Suprapubic skin (tissue), 4 donors: ENCODE results near the gene COX8A. TPM values are rescaled to one million over a fixed set of nuclear protein-coding genes. Genes with fewer than 3 reads are reported as not detected.

Experiments used
- DNase-seq, 2 donors: peaks; one replicate each; pipeline ENCODE4 v3.0.0-alpha.2; 2019; ENCODE audit warnings: low spot score in 2 of 2
- H3K27ac ChIP-seq: fragments of 200-600 bp; sonication (generic); one replicate; pipeline ENCODE4 v1.5.1; 2019
- H3K27me3 ChIP-seq: fragments of 200-600 bp; sonication (generic); one replicate; pipeline ENCODE4 v1.5.1; 2019
- H3K36me3 ChIP-seq: fragments of 200-600 bp; sonication (generic); one replicate; pipeline ENCODE4 v1.5.1; 2019
- H3K4me1 ChIP-seq: fragments of 200-600 bp; sonication (generic); one replicate; pipeline ENCODE4 v1.5.1; 2019
- H3K4me3 ChIP-seq: fragments of 200-600 bp; sonication (generic); one replicate; pipeline ENCODE4 v1.5.1; 2019; ENCODE audit warnings: mild to moderate bottlenecking
- H3K9me3 ChIP-seq: fragments of 200-600 bp; sonication (generic); one replicate; pipeline ENCODE4 v1.5.1; 2019
- CTCF ChIP-seq, 2 donors: fragments of 200-600 bp in 1 of 2; fragments of 450-650 bp in 1 of 2; sonication (generic) in 1 of 2; IDR thresholded peaks; one replicate each; pipeline ENCODE4 v1.5.1; 2016 to 2019; ENCODE audit warnings: antibody characterized with exemption in 2 of 2, mild to moderate bottlenecking in 1 of 2, moderate library complexity in 1 of 2
- EP300 ChIP-seq: sonication (generic); formaldehyde crosslinking; IDR thresholded peaks from one replicate; pipeline ENCODE4 v1.6.1; 2017; ENCODE audit warnings: antibody characterized with exemption
- POLR2A ChIP-seq, 2 donors: fragments of 450-650 bp; IDR thresholded peaks; one replicate each; pipeline ENCODE4 v1.6.1; 2017; ENCODE audit warnings: antibody characterized with exemption in 2 of 2, mild to moderate bottlenecking in 2 of 2, moderate library complexity in 2 of 2
- POLR2AphosphoS5 ChIP-seq, 3 donors: sonication (generic); formaldehyde crosslinking; IDR thresholded peaks; one replicate each; pipeline ENCODE4 v1.6.1; 2017; ENCODE audit warnings: antibody characterized with exemption in 3 of 3
- WGBS: methylation state at CpG from one replicate; pipeline ENCODE4 v1.1.5; 2018; 5-methylcytosine and 5-hydroxymethylcytosine counted together
- total RNA-seq, 4 donors: library from RNA; depleted of rRNA; stranded (reverse); fragments of >200 nt; gene quantifications; one replicate each; pipeline ENCODE4 v1.1.0, GENCODE V29; 2016

COX8A gene
- total RNA-seq, 4 donors from 2014 or later = 352 to 718 (median 708) TPM

DNA sequence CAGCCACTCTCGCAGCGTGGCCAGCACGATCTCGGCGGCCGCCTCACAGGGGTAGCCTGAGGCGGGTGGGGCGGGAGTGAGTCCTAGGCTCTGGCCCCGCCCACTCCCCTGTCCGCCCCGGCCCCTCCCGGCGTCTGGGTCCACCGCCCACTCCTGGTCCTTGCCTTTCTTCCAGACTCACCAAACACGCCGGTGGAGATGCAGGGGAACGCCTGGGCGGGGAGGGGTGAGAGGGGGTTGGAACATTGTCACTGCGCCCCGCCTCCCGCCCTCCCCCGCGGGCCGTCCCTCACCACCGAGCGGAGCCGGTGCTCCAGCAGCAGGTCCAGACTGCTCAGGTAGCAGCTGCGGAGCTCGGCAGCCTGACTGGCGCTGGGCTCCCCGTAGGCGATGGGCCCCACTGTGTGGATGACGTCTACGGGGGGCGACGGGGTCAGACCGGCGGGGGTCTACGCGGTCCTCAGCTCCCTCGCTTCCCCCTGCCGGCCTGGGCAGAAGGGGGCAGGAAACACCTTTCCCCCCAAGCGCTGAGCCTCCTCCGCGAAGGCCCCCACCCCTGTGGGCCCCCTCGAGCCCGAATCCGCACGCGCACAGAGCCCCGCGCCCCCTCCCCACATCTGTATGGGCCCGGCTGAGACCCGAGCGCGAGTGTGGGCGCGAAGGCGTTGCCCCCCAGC is 25.1 kb downstream of the COX8A start:
- no peaks in the 10 kb centered on the region for H3K27me3 ChIP-seq
- peak; percentile 86 to 88 for DNase-seq
- H3K36me3 ChIP-seq = peaks cover 38% of the 10 kb centered on the region
- H3K27ac ChIP-seq = peak overlapping the region; percentile 25
- WGBS = 8% methylated on average over 25 of the region's 59 CpGs
- TF ChIP-seq POLR2A (IDR thresholded peaks at IDR 0.05) = no peak
- TF ChIP-seq EP300 = no peak
- TF ChIP-seq POLR2AphosphoS5 (IDR thresholded peaks at IDR 0.05) = no peak
- no peak for TF ChIP-seq CTCF (IDR thresholded peaks at IDR 0.05)
- H3K4me1 ChIP-seq = peaks cover 42% of the 10 kb centered on the region
- H3K9me3 ChIP-seq = no peaks in the 10 kb centered on the region
- peak overlapping the region; percentile 46 for H3K4me3 ChIP-seq

- Histone ChIP-seq H3K27me3 (no peaks in the 10 kb centered on the region), H3K4me3 (peak overlapping the region; percentile 46), H3K9me3 (no peaks in the 10 kb centered on the region), H3K27ac (no peak overlapping the region), H3K4me1 (peaks cover 42% of the 10 kb centered on the region), H3K36me3 (peaks cover 31% of the 10 kb centered on the region)
- 0% methylated on average over 1 of the region's 67 CpGs for WGBS
- no peak for DNase-seq
- TF ChIP-seq CTCF (IDR thresholded peaks at IDR 0.05) = peak; percentile 77 to 90
- no peak for TF ChIP-seq POLR2A (IDR thresholded peaks at IDR 0.05)
These were observed 25.8 kb downstream of the COX8A start for GRCh38 chr11:64000026-64000739.

- H3K4me3 ChIP-seq = peak overlapping the region; percentile 46
- DNase-seq = no peak
- WGBS = 28% methylated on average over 3 of the region's 60 CpGs
- H3K9me3 ChIP-seq = no peaks in the 10 kb centered on the region
- H3K27ac ChIP-seq = no peak overlapping the region
- H3K4me1 ChIP-seq = peaks cover 42% of the 10 kb centered on the region
- H3K27me3 ChIP-seq = no peaks in the 10 kb centered on the region
- TF ChIP-seq CTCF (IDR thresholded peaks at IDR 0.05) = no peak
- TF ChIP-seq POLR2A (IDR thresholded peaks at IDR 0.05) = no peak
- no peak for TF ChIP-seq POLR2AphosphoS5 (IDR thresholded peaks at IDR 0.05)
- TF ChIP-seq EP300 = no peak
- H3K36me3 ChIP-seq = peaks cover 24% of the 10 kb centered on the region
These were observed 26.5 kb downstream of the COX8A start for GRCh38 chr11:64000740-64001483.

DNA sequence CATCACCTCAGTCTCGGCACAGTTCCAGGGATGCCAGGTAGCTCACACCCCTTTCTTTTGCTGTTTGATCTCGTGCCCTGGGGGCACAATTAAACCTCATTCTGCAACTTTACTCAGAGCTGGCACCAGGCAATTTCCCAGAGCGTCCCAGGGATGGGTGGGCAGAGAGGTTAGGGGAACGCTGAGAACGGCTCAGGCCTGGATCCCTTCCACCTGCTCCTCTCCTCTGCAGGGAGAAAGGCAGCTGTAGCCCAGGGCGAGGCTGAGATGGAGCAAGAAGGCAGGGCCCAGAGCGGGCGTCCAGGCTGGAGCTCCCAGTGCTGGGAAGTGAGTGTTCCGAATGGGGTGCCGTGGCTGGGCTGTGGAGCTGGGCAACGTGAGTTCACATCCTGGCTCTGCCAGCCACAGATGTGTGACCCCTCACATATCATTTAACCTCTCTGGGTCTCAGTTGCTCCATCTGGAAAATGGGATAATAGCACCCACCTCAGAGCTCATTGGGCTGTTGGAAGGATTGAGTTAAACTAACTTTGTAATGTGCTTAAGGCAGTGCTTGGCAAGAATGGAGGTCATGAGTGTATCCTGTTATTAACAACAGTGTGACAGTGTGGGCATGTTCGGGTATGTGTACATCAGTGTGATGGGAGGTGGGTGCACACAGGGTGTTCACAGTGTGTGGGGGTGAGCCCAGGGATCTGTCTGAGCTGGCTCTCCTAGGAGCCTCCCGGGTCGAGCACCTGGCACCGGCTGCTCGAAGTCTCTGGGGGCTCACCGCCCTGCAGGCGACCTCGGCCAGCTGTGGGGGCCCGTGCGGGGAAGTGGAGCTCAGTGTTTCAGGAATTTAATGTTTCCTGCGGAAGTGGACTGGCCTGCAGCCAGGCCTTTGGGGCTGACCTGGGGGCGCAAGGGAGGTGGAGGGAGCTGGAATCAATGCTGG is 27.3 kb downstream of the COX8A start:
- Histone ChIP-seq H3K4me1 (peaks cover 43% of the 10 kb centered on the region), H3K9me3 (no peaks in the 10 kb centered on the region), H3K27ac (no peak overlapping the region), H3K27me3 (no peaks in the 10 kb centered on the region), H3K4me3 (no peak overlapping the region), H3K36me3 (peaks cover 17% of the 10 kb centered on the region)
- no peak for TF ChIP-seq EP300
- 36% methylated on average over 19 of the region's 23 CpGs for WGBS
- no peak for DNase-seq

DNA sequence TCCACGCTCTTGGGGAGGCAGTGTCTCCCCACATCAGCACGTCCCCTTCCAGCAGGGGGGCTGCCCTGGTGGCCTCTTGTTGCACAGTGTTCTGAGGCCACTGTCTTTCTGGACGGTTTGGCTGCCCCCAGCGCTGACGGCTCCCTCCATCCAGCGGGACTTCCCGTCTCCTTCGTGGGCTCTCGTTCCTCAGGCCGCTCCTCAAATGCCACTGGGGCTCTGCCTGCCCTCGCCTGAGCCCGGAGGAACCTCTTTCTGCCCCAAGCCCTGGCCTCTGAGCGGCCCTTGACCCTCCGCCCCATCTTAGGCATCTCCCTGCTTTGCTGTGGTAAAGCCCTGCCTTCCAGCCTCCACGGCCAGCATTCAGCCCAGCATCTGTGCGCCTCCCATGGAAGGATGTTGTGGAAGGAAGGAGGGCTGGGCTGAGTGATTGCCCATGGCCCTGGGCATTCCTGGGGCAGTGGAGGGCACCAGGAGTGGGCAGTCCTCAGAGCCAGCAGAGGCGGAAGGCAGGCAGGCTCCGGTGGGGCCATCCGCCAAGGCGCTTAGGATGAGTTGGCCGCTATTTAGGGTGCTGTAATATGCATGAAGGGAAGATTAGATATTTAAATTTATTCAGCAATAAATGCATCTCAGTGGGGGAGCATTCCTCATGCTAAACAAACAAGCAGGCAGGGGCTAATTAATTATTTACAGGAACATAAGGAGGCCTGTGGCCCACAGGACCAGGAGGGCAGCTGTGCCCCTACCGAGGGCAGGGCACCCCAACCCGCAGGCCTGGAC is 29.6 kb downstream of the COX8A start:
- DNase-seq = no peak
- Histone ChIP-seq H3K4me1 (peaks cover 47% of the 10 kb centered on the region), H3K4me3 (no peak overlapping the region), H3K9me3 (no peaks in the 10 kb centered on the region), H3K27ac (no peak overlapping the region), H3K36me3 (no peaks in the 10 kb centered on the region), H3K27me3 (no peaks in the 10 kb centered on the region)
- TF ChIP-seq EP300 (no peak), POLR2AphosphoS5 (IDR thresholded peaks at IDR 0.05) (no peak), POLR2A (IDR thresholded peaks at IDR 0.05) (no peak), CTCF (IDR thresholded peaks at IDR 0.05) (no peak)
- 77% methylated on average over 21 of the region's 23 CpGs for WGBS
